Adrenal gland (tissue), 12 donors: ENCODE results near the gene CAT. TPM values are rescaled to one million over a fixed set of nuclear protein-coding genes. Genes with fewer than 3 reads are reported as not detected.

Source experiments
- DNase-seq, 7 donors: peaks; one replicate each; pipeline ENCODE4 v3.0.0-alpha.2; 2019 to 2020
- H3K27ac ChIP-seq, 5 donors: fragments of 200-600 bp; sonication (generic) in 4 of 5; 1 replicate in 3 of 5; 2 replicates in 2 of 5; pipeline versions ENCODE4 v1.5.1 to v1.8.0; 2016 to 2020; ENCODE audit warnings: mild to moderate bottlenecking in 1 of 5
- H3K27me3 ChIP-seq: fragments of 200-600 bp; 2 replicates; pipeline ENCODE4 v1.8.0; 2021
- H3K36me3 ChIP-seq, 2 donors: fragments of 200-600 bp; replicated peaks in 1 of 2; 1 replicate in 1 of 2; 2 replicates in 1 of 2; pipeline versions ENCODE4 v1.5.1 to v1.8.0; 2018 to 2022
- H3K4me1 ChIP-seq, 2 donors: fragments of 200-600 bp; replicated peaks in 1 of 2; 1 replicate in 1 of 2; 2 replicates in 1 of 2; pipeline versions ENCODE4 v1.5.1 to v1.8.0; 2018 to 2021
- H3K4me3 ChIP-seq, 4 donors: fragments of 200-600 bp; sonication (generic) in 3 of 4; one replicate each; pipeline ENCODE4 v1.5.1; 2016 to 2018
- H3K9me3 ChIP-seq, 3 donors: fragments of 200-600 bp; sonication (generic) in 1 of 3; replicated peaks in 1 of 3; 1 replicate in 2 of 3; 2 replicates in 1 of 3; pipeline versions ENCODE4 v1.5.1 to v1.8.0; 2016 to 2021
- CTCF ChIP-seq, 6 experiments: fragments of 450-650 bp in 4 of 6; fragments of 200-600 bp in 2 of 6; sonication (generic) in 1 of 6; IDR thresholded peaks; 1 replicate in 5 of 6; 2 replicates in 1 of 6; pipeline versions ENCODE4 v1.5.1 to v1.8.0; 2016 to 2021; ENCODE audit warnings: antibody characterized with exemption in 6 of 6, mild to moderate bottlenecking in 2 of 6, moderate library complexity in 1 of 6
- POLR2A ChIP-seq, 2 donors: fragments of 450-650 bp; IDR thresholded peaks; one replicate each; pipeline ENCODE4 v1.6.1; 2017; ENCODE audit warnings: antibody characterized with exemption in 2 of 2, mild to moderate bottlenecking in 2 of 2, moderate library complexity in 1 of 2
- WGBS, 4 donors: extraction: QIAGEN DNeasy Blood & Tissue Kit in 2 of 4; methylation state at CpG; one replicate each; pipeline versions ENCODE4 v1.1.5 to v1.1.7; 2013 to 2017; 5-methylcytosine and 5-hydroxymethylcytosine counted together
- intact Hi-C, 2 donors: fragments of 100-400 bp; cut with DNase I; formaldehyde crosslinking; loops; one replicate each; pipeline versions ENCODE4 v1.14.1 to v1.15.0; 2022 to 2023
- polyA plus RNA-seq, 3 donors: library from polyadenylated mRNA; stranded (reverse); fragments of 200-250 nt in 2 of 3; fragments of 350-450 nt in 1 of 3; fragmentation: Illumina TruSeq in 1 of 3; extraction: RNeasy Lipid Tissue Mini Kit (QIAGEN cat#74804) in 1 of 3; gene quantifications; one replicate each; pipeline ENCODE4 v1.2.3, GENCODE V29; 2013 to 2014
- total RNA-seq, 9 donors: library from RNA; depleted of rRNA in 4 of 9; stranded (reverse); fragments of >200 nt in 4 of 9; fragments of 120-200 nt in 1 of 9; fragmentation: NEBNext Ultra II Directional in 1 of 9; extraction: Animal tissue kit (Norgen Biotek cat#: 25700) in 1 of 9; gene quantifications; one replicate each; pipeline versions ENCODE4 v1.1.0 to v1.2.4, GENCODE V29; 2013 to 2023
- donor health status: healthy with polysubstance abuse.
- donor health status: Bipolar disorder and iron deficiency.
- donor health status: DM: yes; HTN: yes; CAD: no.
- donor health status: DM: no; HTN: no; CAD: no.
- donor health status: DM: no; HTN: no; CAD: no.
- donor health status: DM: yes; HTN: yes; CAD: no.

Gene CAT
- total and polyA plus RNA-seq, 12 donors: 45.8 to 302 (median 209) TPM

GRCh38 chr11:34449013-34449412 is 10.3 kb downstream of the CAT start:
- peaks cover 0 to 39% of the 10 kb centered on the region in 2 donors for H3K36me3 ChIP-seq
- H3K4me3 ChIP-seq: no peak overlapping the region
- intact Hi-C loops: no loop called here
- H3K9me3 ChIP-seq: no peaks in the 10 kb centered on the region
- H3K27ac ChIP-seq: no peak overlapping the region
- TF ChIP-seq POLR2A (IDR thresholded peaks at IDR 0.05) (no peak), CTCF (IDR thresholded peaks at IDR 0.05) (no peak)
- H3K27me3 ChIP-seq: no peaks in the 10 kb centered on the region
- WGBS, 4 donors: 62 to 76% (median 68%) methylated on average over 3 of the region's 3 CpGs
- DNase-seq: no peak
- peaks cover 5 to 7% of the 10 kb centered on the region in 2 donors for H3K4me1 ChIP-seq

GRCh38 chr11:34451053-34451452 is 12.3 kb downstream of the CAT start:
- Histone ChIP-seq H3K36me3 (peaks cover 0 to 45% of the 10 kb centered on the region in 2 donors), H3K4me1 (peaks cover 12 to 20% of the 10 kb centered on the region in 2 donors), H3K4me3 (no peak overlapping the region), H3K9me3 (no peaks in the 10 kb centered on the region), H3K27me3 (no peaks in the 10 kb centered on the region), H3K27ac (no peak overlapping the region)
- no peak for TF ChIP-seq POLR2A (IDR thresholded peaks at IDR 0.05)
- no peak for TF ChIP-seq CTCF (IDR thresholded peaks at IDR 0.05)
- WGBS, 4 donors: 82 to 100% (median 92%) methylated on average over 3 of the region's 3 CpGs
- intact Hi-C loops: no loop called here
- DNase-seq: no peak

GRCh38 chr11:34454308-34455032 is 15.7 kb downstream of the CAT start:
- Histone ChIP-seq H3K4me3 (no peak overlapping the region), H3K27me3 (no peaks in the 10 kb centered on the region), H3K36me3 (peaks cover 0 to 70% of the 10 kb centered on the region in 2 donors), H3K9me3 (no peaks in the 10 kb centered on the region), H3K27ac (peak overlapping the region in 4 of 5 donors; percentile 9 to 42 (median 22)), H3K4me1 (peaks cover 12 to 24% of the 10 kb centered on the region in 2 donors)
- WGBS, 4 donors: 40 to 65% (median 51%) methylated on average over 1 of the region's 1 CpG
- peak in 5 of 7 donors; percentile 54 to 71 (median 59) for DNase-seq
- intact Hi-C loops: no loop called here
- no peak for TF ChIP-seq POLR2A (IDR thresholded peaks at IDR 0.05)
- TF ChIP-seq CTCF (IDR thresholded peaks at IDR 0.05): no peak

GRCh38 chr11:34457607-34458006 is 18.9 kb downstream of the CAT start:
- TF ChIP-seq CTCF (IDR thresholded peaks at IDR 0.05) (no peak), POLR2A (IDR thresholded peaks at IDR 0.05) (no peak)
- Histone ChIP-seq H3K36me3 (peaks cover 0 to 57% of the 10 kb centered on the region in 2 donors), H3K9me3 (no peaks in the 10 kb centered on the region), H3K27me3 (no peaks in the 10 kb centered on the region), H3K4me3 (no peak overlapping the region), H3K4me1 (peaks cover 12 to 26% of the 10 kb centered on the region in 2 donors), H3K27ac (no peak overlapping the region)
- DNase-seq: no peak
- intact Hi-C loops: no loop called here
- WGBS, 4 donors: 42 to 53% (median 47%) methylated on average over 2 of the region's 2 CpGs
